Glutamatergic neuron (in vitro differentiated cells): ENCODE data around the gene SASH1. TPM values are rescaled to one million over a fixed set of nuclear protein-coding genes. Genes with fewer than 3 reads are reported as not detected.

ENCODE experiments used
- DNase-seq: peaks from one replicate; pipeline ENCODE4 v3.0.0; 2022
- H3K27ac Mint-ChIP-seq: one replicate; pipeline ENCODE4 v1.8.0; 2020; ENCODE audit warnings: mild to moderate bottlenecking, mixed read lengths, inconsistent platforms; ENCODE audit not compliant: unreplicated experiment
- H3K27me3 Mint-ChIP-seq: one replicate; pipeline ENCODE4 v1.8.0; 2020; ENCODE audit warnings: mild to moderate bottlenecking, moderate library complexity, mixed read lengths, inconsistent platforms; ENCODE audit not compliant: unreplicated experiment
- H3K36me3 Mint-ChIP-seq: one replicate; pipeline ENCODE4 v1.8.0; 2020; ENCODE audit warnings: mild to moderate bottlenecking, mixed read lengths, inconsistent platforms; ENCODE audit not compliant: unreplicated experiment
- H3K4me1 Mint-ChIP-seq: one replicate; pipeline ENCODE4 v1.8.0; 2020; ENCODE audit warnings: mild to moderate bottlenecking, low read depth, mixed read lengths, inconsistent platforms; ENCODE audit not compliant: unreplicated experiment
- H3K4me3 Mint-ChIP-seq: one replicate; pipeline ENCODE4 v1.8.0; 2020; ENCODE audit warnings: mild to moderate bottlenecking, mixed read lengths, inconsistent platforms; ENCODE audit not compliant: unreplicated experiment
- H3K9me3 Mint-ChIP-seq: one replicate; pipeline ENCODE4 v1.8.0; 2020; ENCODE audit warnings: mild to moderate bottlenecking, moderate library complexity, mixed read lengths, inconsistent platforms; ENCODE audit not compliant: unreplicated experiment
- total RNA-seq: library from RNA; stranded (reverse); fragmentation: NEBNext Ultra II Directional; extraction: Animal tissue kit (Norgen Biotek cat#: 25700); gene quantifications from one replicate; pipeline ENCODE4 v1.2.1, GENCODE V29; 2021; ENCODE audit not compliant: unreplicated experiment
- TF ChIP-seq, protein P1 (sequence below): fragments of 200-600 bp; sonication (generic); IDR thresholded peaks from one replicate; pipeline ENCODE4 v1.5.0; 2021; ENCODE audit not compliant: partially characterized antibody, unreplicated experiment

Gene SASH1
- total RNA-seq, 1 donor from 2014 or later: 5.0 TPM

- H3K27me3 Mint-ChIP-seq: no peaks in the 10 kb centered on the region
- TF ChIP-seq, protein P1, sequence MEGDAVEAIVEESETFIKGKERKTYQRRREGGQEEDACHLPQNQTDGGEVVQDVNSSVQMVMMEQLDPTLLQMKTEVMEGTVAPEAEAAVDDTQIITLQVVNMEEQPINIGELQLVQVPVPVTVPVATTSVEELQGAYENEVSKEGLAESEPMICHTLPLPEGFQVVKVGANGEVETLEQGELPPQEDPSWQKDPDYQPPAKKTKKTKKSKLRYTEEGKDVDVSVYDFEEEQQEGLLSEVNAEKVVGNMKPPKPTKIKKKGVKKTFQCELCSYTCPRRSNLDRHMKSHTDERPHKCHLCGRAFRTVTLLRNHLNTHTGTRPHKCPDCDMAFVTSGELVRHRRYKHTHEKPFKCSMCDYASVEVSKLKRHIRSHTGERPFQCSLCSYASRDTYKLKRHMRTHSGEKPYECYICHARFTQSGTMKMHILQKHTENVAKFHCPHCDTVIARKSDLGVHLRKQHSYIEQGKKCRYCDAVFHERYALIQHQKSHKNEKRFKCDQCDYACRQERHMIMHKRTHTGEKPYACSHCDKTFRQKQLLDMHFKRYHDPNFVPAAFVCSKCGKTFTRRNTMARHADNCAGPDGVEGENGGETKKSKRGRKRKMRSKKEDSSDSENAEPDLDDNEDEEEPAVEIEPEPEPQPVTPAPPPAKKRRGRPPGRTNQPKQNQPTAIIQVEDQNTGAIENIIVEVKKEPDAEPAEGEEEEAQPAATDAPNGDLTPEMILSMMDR: no peak
- no peaks in the 10 kb centered on the region for H3K9me3 Mint-ChIP-seq
- no peak overlapping the region for H3K27ac Mint-ChIP-seq
- H3K4me1 Mint-ChIP-seq: no peaks in the 10 kb centered on the region
- no peak overlapping the region for H3K4me3 Mint-ChIP-seq
- DNase-seq: no peak
- no peaks in the 10 kb centered on the region for H3K36me3 Mint-ChIP-seq
Observed at GRCh38 chr6:148470156-148470555, 127.5 kb downstream of the SASH1 start.

- Mint-ChIP-seq H3K27ac (no peak overlapping the region), H3K36me3 (no peaks in the 10 kb centered on the region)
Observed at GRCh38 chr6:148470606-148471465, 128.2 kb downstream of the SASH1 start.

DNA sequence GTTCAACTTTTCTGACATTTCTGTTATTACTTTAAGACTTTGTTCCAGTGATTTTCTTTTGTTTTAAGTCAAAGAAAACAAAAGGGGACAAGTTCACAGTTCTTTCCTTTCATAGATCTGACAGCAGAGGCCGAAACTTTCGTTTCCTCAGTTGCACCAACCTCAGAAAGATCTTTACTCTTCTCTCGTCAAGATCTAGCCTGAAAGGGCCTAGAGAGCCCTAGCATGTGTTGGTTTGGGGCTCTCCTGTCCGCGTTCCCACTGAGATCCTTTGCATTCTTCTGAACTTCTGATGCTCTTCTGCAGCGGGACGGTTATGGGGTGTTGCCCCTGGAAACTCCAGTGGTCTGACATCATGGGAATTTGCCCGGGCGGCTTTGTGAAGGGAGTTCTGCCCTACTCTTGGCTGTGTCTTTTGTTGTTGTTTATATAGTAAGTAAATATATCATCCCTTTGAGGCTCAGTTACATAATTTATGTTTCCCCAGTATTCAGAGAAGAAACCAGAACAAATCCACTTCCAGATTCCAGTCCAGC lies 129.1 kb downstream of the SASH1 start:
- no peaks in the 10 kb centered on the region for H3K4me1 Mint-ChIP-seq
- H3K27me3 Mint-ChIP-seq: no peaks in the 10 kb centered on the region
- TF ChIP-seq, protein P1: no peak
- no peak for DNase-seq
- H3K4me3 Mint-ChIP-seq: no peak overlapping the region
- no peak overlapping the region for H3K27ac Mint-ChIP-seq
- no peaks in the 10 kb centered on the region for H3K36me3 Mint-ChIP-seq
- H3K9me3 Mint-ChIP-seq: no peaks in the 10 kb centered on the region

More at GRCh38 chr6:148470606-148471465, 128.2 kb downstream of the SASH1 start:
- no peaks in the 10 kb centered on the region for H3K27me3 Mint-ChIP-seq
- H3K9me3 Mint-ChIP-seq: no peaks in the 10 kb centered on the region
- TF ChIP-seq, protein P1: no peak
- H3K4me3 Mint-ChIP-seq: no peak overlapping the region
- no peak for DNase-seq
- no peaks in the 10 kb centered on the region for H3K4me1 Mint-ChIP-seq

GRCh38 chr6:148472171-148473105 lies 129.8 kb downstream of the SASH1 start:
- no peaks in the 10 kb centered on the region for H3K36me3 Mint-ChIP-seq
- TF ChIP-seq, protein P1: no peak
- no peak overlapping the region for H3K27ac Mint-ChIP-seq
- H3K27me3 Mint-ChIP-seq: no peaks in the 10 kb centered on the region
- no peaks in the 10 kb centered on the region for H3K9me3 Mint-ChIP-seq
- no peak for DNase-seq
- no peak overlapping the region for H3K4me3 Mint-ChIP-seq
- no peaks in the 10 kb centered on the region for H3K4me1 Mint-ChIP-seq
